ENCODE results near the gene HSF2BP. TPM values are rescaled to one million over a fixed set of nuclear protein-coding genes. Genes with fewer than 3 reads are reported as not detected.

HSF2BP gene
- polyA plus RNA-seq, 1 donor from 2014 or later: 0.89 TPM

- Histone ChIP-seq H3K4me3 (ENCODE audit: low read length) (no peak overlapping the region), H3K36me3 (ENCODE audit: insufficient read depth, low read length) (no peaks in the 10 kb centered on the region), H3K9ac (ENCODE audit: low read length) (no peak overlapping the region), H3K9me2 (ENCODE audit: insufficient read depth, low read length) (no peaks in the 10 kb centered on the region), H3K79me2 (replicated peaks; ENCODE audit: insufficient read depth, low read length) (no peaks in the 10 kb centered on the region), H3F3A (ENCODE audit: insufficient read depth, low read length, poor library complexity, severe bottlenecking) (no peaks in the 10 kb centered on the region), H3K27ac (ENCODE audit: low read length) (no peak overlapping the region), H2AFZ (ENCODE audit: low read depth, low read length) (no peak overlapping the region), H3K9me3 (ENCODE audit: low read length) (peaks cover 6% of the 10 kb centered on the region), H3K27me3 (ENCODE audit: insufficient read depth, low read depth, low read length) (no peaks in the 10 kb centered on the region), H4K20me1 (ENCODE audit: insufficient read depth) (no peaks in the 10 kb centered on the region), H3K4me2 (ENCODE audit: low read length) (no peak overlapping the region)
- TF ChIP-seq EZH2 (IDR thresholded peaks at IDR 0.05; ENCODE audit: borderline replicate concordance, insufficient read depth, low read length, poor library complexity, severe bottlenecking) (no peak), POLR2AphosphoS5 (IDR thresholded peaks at IDR 0.05) (no peak), SMC3 (conservative IDR thresholded peaks at IDR 0.05; ENCODE audit: poor library complexity) (no peak), EP300 (conservative IDR thresholded peaks at IDR 0.05; ENCODE audit: poor library complexity, severe bottlenecking) (no peak), CTCF (IDR thresholded peaks at IDR 0.05; ENCODE audit: poor library complexity, severe bottlenecking) (no peak), TAF1 (IDR thresholded peaks at IDR 0.05; ENCODE audit: low read depth) (no peak)
- TF ChIP-seq, protein P1, sequence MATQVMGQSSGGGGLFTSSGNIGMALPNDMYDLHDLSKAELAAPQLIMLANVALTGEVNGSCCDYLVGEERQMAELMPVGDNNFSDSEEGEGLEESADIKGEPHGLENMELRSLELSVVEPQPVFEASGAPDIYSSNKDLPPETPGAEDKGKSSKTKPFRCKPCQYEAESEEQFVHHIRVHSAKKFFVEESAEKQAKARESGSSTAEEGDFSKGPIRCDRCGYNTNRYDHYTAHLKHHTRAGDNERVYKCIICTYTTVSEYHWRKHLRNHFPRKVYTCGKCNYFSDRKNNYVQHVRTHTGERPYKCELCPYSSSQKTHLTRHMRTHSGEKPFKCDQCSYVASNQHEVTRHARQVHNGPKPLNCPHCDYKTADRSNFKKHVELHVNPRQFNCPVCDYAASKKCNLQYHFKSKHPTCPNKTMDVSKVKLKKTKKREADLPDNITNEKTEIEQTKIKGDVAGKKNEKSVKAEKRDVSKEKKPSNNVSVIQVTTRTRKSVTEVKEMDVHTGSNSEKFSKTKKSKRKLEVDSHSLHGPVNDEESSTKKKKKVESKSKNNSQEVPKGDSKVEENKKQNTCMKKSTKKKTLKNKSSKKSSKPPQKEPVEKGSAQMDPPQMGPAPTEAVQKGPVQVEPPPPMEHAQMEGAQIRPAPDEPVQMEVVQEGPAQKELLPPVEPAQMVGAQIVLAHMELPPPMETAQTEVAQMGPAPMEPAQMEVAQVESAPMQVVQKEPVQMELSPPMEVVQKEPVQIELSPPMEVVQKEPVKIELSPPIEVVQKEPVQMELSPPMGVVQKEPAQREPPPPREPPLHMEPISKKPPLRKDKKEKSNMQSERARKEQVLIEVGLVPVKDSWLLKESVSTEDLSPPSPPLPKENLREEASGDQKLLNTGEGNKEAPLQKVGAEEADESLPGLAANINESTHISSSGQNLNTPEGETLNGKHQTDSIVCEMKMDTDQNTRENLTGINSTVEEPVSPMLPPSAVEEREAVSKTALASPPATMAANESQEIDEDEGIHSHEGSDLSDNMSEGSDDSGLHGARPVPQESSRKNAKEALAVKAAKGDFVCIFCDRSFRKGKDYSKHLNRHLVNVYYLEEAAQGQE (IDR thresholded peaks at IDR 0.05; ENCODE audit: borderline replicate concordance): no peak
These were observed 26.8 kb downstream of the HSF2BP start for GRCh38 chr21:43632373-43632905.

DNA sequence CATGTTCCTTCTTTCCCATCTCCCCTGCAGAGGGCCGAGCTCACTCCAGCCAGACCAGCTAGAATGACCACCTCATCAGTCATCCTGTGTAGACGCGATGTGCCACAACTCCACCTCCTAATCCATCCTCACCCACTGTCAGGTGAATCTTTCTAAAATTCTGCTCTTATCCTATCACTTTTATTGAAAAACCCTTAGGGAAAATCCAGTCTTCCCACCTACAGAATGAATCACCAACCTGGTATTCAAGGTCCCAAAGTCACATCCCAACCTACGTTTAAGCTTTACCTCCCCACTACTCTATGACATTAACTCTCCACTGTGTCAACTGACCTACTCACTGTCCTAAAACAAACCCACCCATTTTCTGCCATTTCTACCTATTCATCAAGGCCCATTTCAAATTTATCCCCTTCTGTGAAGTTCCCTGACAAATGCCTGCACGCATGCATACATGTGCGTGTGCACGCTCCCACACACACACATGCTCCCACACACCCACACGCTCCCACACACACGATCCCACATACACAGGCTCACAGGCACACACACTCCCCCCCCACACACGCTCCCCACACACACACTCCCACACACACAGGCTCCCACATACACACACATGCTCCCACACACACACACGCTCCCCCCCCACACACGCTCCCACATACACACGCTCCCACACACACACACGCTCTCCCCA lies 27.7 kb downstream of the HSF2BP start:
- Histone ChIP-seq H3K27me3 (ENCODE audit: insufficient read depth, low read depth, low read length) (no peaks in the 10 kb centered on the region), H3F3A (ENCODE audit: insufficient read depth, low read length, poor library complexity, severe bottlenecking) (no peaks in the 10 kb centered on the region), H3K36me3 (ENCODE audit: insufficient read depth, low read length) (no peaks in the 10 kb centered on the region), H3K4me3 (ENCODE audit: low read length) (no peak overlapping the region), H3K9ac (ENCODE audit: low read length) (no peak overlapping the region), H3K79me2 (replicated peaks; ENCODE audit: insufficient read depth, low read length) (no peaks in the 10 kb centered on the region), H3K9me3 (ENCODE audit: low read length) (peaks cover 6% of the 10 kb centered on the region), H4K20me1 (ENCODE audit: insufficient read depth) (no peaks in the 10 kb centered on the region), H2AFZ (ENCODE audit: low read depth, low read length) (no peak overlapping the region), H3K4me2 (ENCODE audit: low read length) (no peak overlapping the region), H3K27ac (ENCODE audit: low read length) (no peak overlapping the region), H3K9me2 (ENCODE audit: insufficient read depth, low read length) (no peaks in the 10 kb centered on the region)
- TF ChIP-seq TAF1 (IDR thresholded peaks at IDR 0.05; ENCODE audit: low read depth) (no peak), CTCF (IDR thresholded peaks at IDR 0.05; ENCODE audit: poor library complexity, severe bottlenecking) (no peak), POLR2AphosphoS5 (IDR thresholded peaks at IDR 0.05) (no peak), RAD21 (conservative IDR thresholded peaks at IDR 0.05) (no peak), MXI1 (conservative IDR thresholded peaks at IDR 0.05; ENCODE audit: poor library complexity, severe bottlenecking) (no peak), EZH2 (IDR thresholded peaks at IDR 0.05; ENCODE audit: borderline replicate concordance, insufficient read depth, low read length, poor library complexity, severe bottlenecking) (no peak), SMC3 (conservative IDR thresholded peaks at IDR 0.05; ENCODE audit: poor library complexity) (no peak), EP300 (conservative IDR thresholded peaks at IDR 0.05; ENCODE audit: poor library complexity, severe bottlenecking) (no peak)
- TF ChIP-seq, protein P1 (IDR thresholded peaks at IDR 0.05; ENCODE audit: borderline replicate concordance): no peak
